SK-N-SH treated with all-trans-retinoic acid at 6 μM for 48 hours (cell line): ENCODE results near the gene ESYT2.

Experiments used
- ATAC-seq: fragments of 200-7000 bp; cut with Tn5 transposase; 3 replicates; pipeline ENCODE4 v1.9.1; 2020; ENCODE audit warnings: mild to moderate bottlenecking, moderate library complexity
- ARNTL ChIP-seq: fragments of 450-650 bp; formaldehyde crosslinking; IDR thresholded peaks from 2 replicates; pipeline ENCODE4 v1.5.0; 2020; ENCODE audit warnings: low read depth, mild to moderate bottlenecking, moderate library complexity, borderline replicate concordance
- BACH2 ChIP-seq: fragments of 250-450 bp; sonication (Bioruptor Pico); IDR thresholded peaks from 2 replicates; pipeline ENCODE4 v1.9.0; 2021; ENCODE audit warnings: mild to moderate bottlenecking, borderline replicate concordance
- CSDC2 ChIP-seq: fragments of 250-450 bp; sonication (Bioruptor Pico); IDR thresholded peaks from 2 replicates; pipeline ENCODE4 v1.5.0; 2020; ENCODE audit warnings: mild to moderate bottlenecking, moderate library complexity
- ESRRG ChIP-seq: fragments of 250-450 bp; sonication (Bioruptor Pico); IDR thresholded peaks from 2 replicates; pipeline ENCODE4 v1.6.1; 2021; ENCODE audit warnings: mild to moderate bottlenecking
- GLIS3 ChIP-seq: fragments of 250-450 bp; sonication (Bioruptor Pico); IDR thresholded peaks from 2 replicates; pipeline ENCODE4 v1.5.0; 2020; ENCODE audit warnings: mild to moderate bottlenecking, moderate library complexity
- ISL1 ChIP-seq: fragments of 250-450 bp; sonication (Bioruptor Pico); IDR thresholded peaks from 2 replicates; pipeline ENCODE4 v2.1.2; 2022; ENCODE audit warnings: mild to moderate bottlenecking, moderate library complexity
- OSR1 ChIP-seq: fragments of 250-450 bp; sonication (Bioruptor Pico); IDR thresholded peaks from 2 replicates; pipeline ENCODE4 v1.8.0; 2022; ENCODE audit warnings: moderate library complexity, mild to moderate bottlenecking, inconsistent platforms
- PATZ1 ChIP-seq: fragments of 250-450 bp; sonication (Bioruptor Pico); IDR thresholded peaks from 2 replicates; pipeline ENCODE4 v1.8.0; 2020; ENCODE audit warnings: mild to moderate bottlenecking, moderate library complexity, borderline replicate concordance
- POU6F1 ChIP-seq: fragments of 250-450 bp; sonication (Bioruptor Pico); IDR thresholded peaks from 2 replicates; pipeline ENCODE4 v1.8.0; 2021; ENCODE audit warnings: low read depth, mild to moderate bottlenecking, moderate library complexity, borderline replicate concordance
- PPARA ChIP-seq: fragments of 250-450 bp; sonication (Bioruptor Pico); IDR thresholded peaks from 2 replicates; pipeline ENCODE4 v1.5.0; 2020; ENCODE audit warnings: mild to moderate bottlenecking, borderline replicate concordance
- RARB ChIP-seq: fragments of 250-450 bp; sonication (Bioruptor Pico); IDR thresholded peaks from 2 replicates; pipeline ENCODE4 v1.8.0; 2021; ENCODE audit warnings: mild to moderate bottlenecking, moderate library complexity
- SNAI2 ChIP-seq: fragments of 250-450 bp; sonication (Bioruptor Pico); IDR thresholded peaks from 2 replicates; pipeline ENCODE4 v1.5.0; 2020; ENCODE audit warnings: mild to moderate bottlenecking, moderate library complexity
- TCF4 ChIP-seq: fragments of 250-450 bp; sonication (Bioruptor Pico); IDR thresholded peaks from 2 replicates; pipeline ENCODE4 v1.8.0; 2021; ENCODE audit warnings: mild to moderate bottlenecking, moderate library complexity, borderline replicate concordance
- TOX ChIP-seq: fragments of 250-450 bp; sonication (Bioruptor Pico); IDR thresholded peaks from 2 replicates; pipeline ENCODE4 v1.8.0; 2021; ENCODE audit warnings: mild to moderate bottlenecking, moderate library complexity, borderline replicate concordance
- ZC3H10 ChIP-seq: fragments of 250-450 bp; sonication (Bioruptor Pico); IDR thresholded peaks from 2 replicates; pipeline ENCODE4 v1.5.1; 2021; ENCODE audit warnings: mild to moderate bottlenecking, moderate library complexity
- ZFP3 ChIP-seq: fragments of 250-450 bp; sonication (Bioruptor Pico); IDR thresholded peaks from 2 replicates; pipeline ENCODE4 v1.5.0; 2020; ENCODE audit warnings: mild to moderate bottlenecking, moderate library complexity
- ZFP30 ChIP-seq: fragments of 450-650 bp; formaldehyde crosslinking; IDR thresholded peaks from 2 replicates; pipeline ENCODE4 v1.5.0; 2022; ENCODE audit warnings: mild to moderate bottlenecking, moderate library complexity
- ZNF565 ChIP-seq: fragments of 450-650 bp; formaldehyde crosslinking; conservative IDR thresholded peaks from 2 replicates; pipeline ENCODE4 v1.5.0; 2020; ENCODE audit warnings: low read depth, mild to moderate bottlenecking, moderate library complexity
- ZNF70 ChIP-seq: fragments of 450-650 bp; formaldehyde crosslinking; IDR thresholded peaks from 2 replicates; pipeline ENCODE4 v1.5.0; 2020; ENCODE audit warnings: mild to moderate bottlenecking, moderate library complexity
- ZNF8 ChIP-seq: fragments of 450-650 bp; formaldehyde crosslinking; IDR thresholded peaks from 2 replicates; pipeline ENCODE4 v1.5.0; 2020; ENCODE audit warnings: mild to moderate bottlenecking, moderate library complexity
- TF ChIP-seq, protein P1 (sequence below): fragments of 250-450 bp; sonication (Bioruptor Pico); IDR thresholded peaks from 2 replicates; pipeline ENCODE4 v1.5.1; 2021; ENCODE audit warnings: mild to moderate bottlenecking, moderate library complexity
- TF ChIP-seq, protein P2 (sequence below): fragments of 250-450 bp; sonication (Bioruptor Pico); IDR thresholded peaks from 2 replicates; pipeline ENCODE4 v1.5.1; 2020; ENCODE audit warnings: low read depth, mild to moderate bottlenecking, moderate library complexity

The ESYT2 gene

DNA sequence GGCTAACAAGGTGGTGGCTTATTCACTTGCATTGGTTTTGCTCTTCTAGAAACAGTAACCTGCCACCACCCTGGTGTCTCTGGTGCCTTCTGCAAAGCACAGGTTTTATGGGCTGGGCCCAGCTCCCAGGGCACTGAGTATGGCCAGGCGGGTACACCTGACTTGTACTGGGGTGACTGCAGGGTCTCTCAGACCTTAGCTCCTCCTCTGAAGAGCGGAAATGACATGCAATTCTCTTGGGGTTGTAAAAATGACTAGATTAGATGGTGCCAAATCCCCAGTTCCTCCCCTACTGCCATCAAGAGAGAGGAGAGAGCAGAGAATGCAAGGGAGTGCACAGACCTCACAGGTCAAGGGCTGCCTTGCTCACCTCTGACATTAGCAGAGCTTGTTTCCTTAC is 14.7 kb downstream of the ESYT2 start (continued):
- TF ChIP-seq, protein P1, sequence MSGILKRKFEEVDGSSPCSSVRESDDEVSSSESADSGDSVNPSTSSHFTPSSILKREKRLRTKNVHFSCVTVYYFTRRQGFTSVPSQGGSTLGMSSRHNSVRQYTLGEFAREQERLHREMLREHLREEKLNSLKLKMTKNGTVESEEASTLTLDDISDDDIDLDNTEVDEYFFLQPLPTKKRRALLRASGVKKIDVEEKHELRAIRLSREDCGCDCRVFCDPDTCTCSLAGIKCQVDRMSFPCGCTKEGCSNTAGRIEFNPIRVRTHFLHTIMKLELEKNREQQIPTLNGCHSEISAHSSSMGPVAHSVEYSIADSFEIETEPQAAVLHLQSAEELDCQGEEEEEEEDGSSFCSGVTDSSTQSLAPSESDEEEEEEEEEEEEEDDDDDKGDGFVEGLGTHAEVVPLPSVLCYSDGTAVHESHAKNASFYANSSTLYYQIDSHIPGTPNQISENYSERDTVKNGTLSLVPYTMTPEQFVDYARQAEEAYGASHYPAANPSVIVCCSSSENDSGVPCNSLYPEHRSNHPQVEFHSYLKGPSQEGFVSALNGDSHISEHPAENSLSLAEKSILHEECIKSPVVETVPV = no peak
- no peak for TF ChIP-seq ZFP30 (CRISPR knock-in tag)
- TF ChIP-seq ZNF565 = no peak
- TF ChIP-seq SNAI2 (CRISPR knock-in tag) = no peak
- no peak for TF ChIP-seq TOX (CRISPR knock-in tag)
- no peak for TF ChIP-seq ISL1 (CRISPR knock-in tag)
- TF ChIP-seq GLIS3 (CRISPR knock-in tag) = no peak
- no peak for TF ChIP-seq ZC3H10 (CRISPR knock-in tag)
- no peak for TF ChIP-seq ESRRG
- TF ChIP-seq PPARA (CRISPR knock-in tag) = no peak

DNA sequence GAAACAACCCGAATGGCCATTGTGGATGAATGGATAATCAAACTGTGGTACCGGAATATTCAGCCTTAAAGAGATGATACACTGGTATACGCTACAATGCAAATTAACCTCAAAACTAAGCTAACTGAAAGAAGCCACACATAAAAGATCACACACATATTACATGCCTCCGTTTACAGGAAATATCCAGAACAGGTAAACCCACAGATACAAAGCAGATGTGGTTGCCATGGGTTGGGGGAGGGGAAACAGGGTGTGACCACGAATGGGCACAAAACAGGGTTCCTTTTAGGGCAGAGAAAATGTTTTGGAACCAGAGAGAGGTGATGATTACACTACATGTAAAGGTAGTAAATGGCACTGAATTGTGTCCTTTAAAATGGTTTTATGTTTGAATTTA is 16.6 kb downstream of the ESYT2 start:
- TF ChIP-seq, protein P1 = no peak
- TF ChIP-seq ZNF565 (no peak), ZFP3 (CRISPR knock-in tag) (no peak), CSDC2 (CRISPR knock-in tag) (no peak), GLIS3 (CRISPR knock-in tag) (no peak), RARB (CRISPR knock-in tag) (no peak), PATZ1 (CRISPR knock-in tag) (no peak), PPARA (CRISPR knock-in tag) (no peak), ARNTL (CRISPR knock-in tag) (no peak), ZFP30 (CRISPR knock-in tag) (no peak), ESRRG (no peak), ZNF8 (CRISPR knock-in tag) (no peak), TCF4 (CRISPR knock-in tag) (no peak), ZC3H10 (CRISPR knock-in tag) (no peak), ZNF70 (CRISPR knock-in tag) (no peak)
- TF ChIP-seq, protein P2, sequence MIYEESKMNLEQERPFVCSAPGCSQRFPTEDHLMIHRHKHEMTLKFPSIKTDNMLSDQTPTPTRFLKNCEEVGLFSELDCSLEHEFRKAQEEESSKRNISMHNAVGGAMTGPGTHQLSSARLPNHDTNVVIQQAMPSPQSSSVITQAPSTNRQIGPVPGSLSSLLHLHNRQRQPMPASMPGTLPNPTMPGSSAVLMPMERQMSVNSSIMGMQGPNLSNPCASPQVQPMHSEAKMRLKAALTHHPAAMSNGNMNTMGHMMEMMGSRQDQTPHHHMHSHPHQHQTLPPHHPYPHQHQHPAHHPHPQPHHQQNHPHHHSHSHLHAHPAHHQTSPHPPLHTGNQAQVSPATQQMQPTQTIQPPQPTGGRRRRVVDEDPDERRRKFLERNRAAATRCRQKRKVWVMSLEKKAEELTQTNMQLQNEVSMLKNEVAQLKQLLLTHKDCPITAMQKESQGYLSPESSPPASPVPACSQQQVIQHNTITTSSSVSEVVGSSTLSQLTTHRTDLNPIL (CRISPR knock-in tag) = no peak
- ATAC-seq = no peak

- ATAC-seq = no peak; the same call in 1 of the 3 replicates
- TF ChIP-seq ESRRG = no peak
- TF ChIP-seq ZNF8 (CRISPR knock-in tag) = no peak
- TF ChIP-seq CSDC2 (CRISPR knock-in tag) = no peak
- TF ChIP-seq RARB (CRISPR knock-in tag) = no peak
- no peak for TF ChIP-seq PATZ1 (CRISPR knock-in tag)
- no peak for TF ChIP-seq TCF4 (CRISPR knock-in tag)
- no peak for TF ChIP-seq ZNF565
- no peak for TF ChIP-seq GLIS3 (CRISPR knock-in tag)
- no peak for TF ChIP-seq OSR1 (CRISPR knock-in tag)
- TF ChIP-seq, protein P2 (CRISPR knock-in tag) = no peak
- TF ChIP-seq POU6F1 = no peak
- TF ChIP-seq BACH2 = no peak
Observed at GRCh38 chr7:158811894-158812293, 17.4 kb downstream of the ESYT2 start.
